Peyer's patch (tissue), 4 donors: ENCODE measurements around the gene ANAPC13. TPM values are rescaled to one million over a fixed set of nuclear protein-coding genes. Genes with fewer than 3 reads are reported as not detected.

Experiments
- DNase-seq, 3 donors: peaks; one replicate each; pipeline ENCODE4 v3.0.0-alpha.2; 2017 to 2019
- H3K27ac ChIP-seq, 4 donors: fragments of 200-600 bp; sonication (generic); one replicate each; pipeline ENCODE4 v1.5.1; 2016 to 2019
- H3K27me3 ChIP-seq, 2 donors: fragments of 200-600 bp; sonication (generic); one replicate each; pipeline ENCODE4 v1.5.1; 2019
- H3K36me3 ChIP-seq, 3 donors: fragments of 200-600 bp; sonication (generic); one replicate each; pipeline ENCODE4 v1.5.1; 2016 to 2019
- H3K4me1 ChIP-seq, 4 donors: fragments of 200-600 bp; sonication (generic); one replicate each; pipeline ENCODE4 v1.5.1; 2016 to 2019
- H3K4me3 ChIP-seq, 4 donors: fragments of 200-600 bp; sonication (generic); 1 replicate in 3 of 4; 2 replicates in 1 of 4; pipeline ENCODE4 v1.5.1; 2016 to 2019; ENCODE audit warnings: mild to moderate bottlenecking in 1 of 4
- H3K9me3 ChIP-seq, 4 donors: fragments of 200-600 bp; sonication (generic); one replicate each; pipeline ENCODE4 v1.5.1; 2016 to 2019; ENCODE audit warnings: mild to moderate bottlenecking in 1 of 4
- POLR2A ChIP-seq, 2 donors: fragments of 450-650 bp; IDR thresholded peaks; one replicate each; pipeline ENCODE4 v1.5.1; 2017; ENCODE audit warnings: antibody characterized with exemption in 2 of 2, mild to moderate bottlenecking in 2 of 2, moderate library complexity in 2 of 2
- total RNA-seq, 4 donors: library from RNA; depleted of rRNA; stranded (reverse); fragments of >200 nt; gene quantifications; one replicate each; pipeline ENCODE4 v1.1.0, GENCODE V29; 2016
- TF ChIP-seq, protein P1 (sequence below), 6 experiments: fragments of 450-650 bp in 4 of 6; fragments of 200-600 bp in 2 of 6; sonication (generic) in 1 of 6; IDR thresholded peaks; one replicate each; pipeline ENCODE4 v1.5.1; 2017 to 2019; ENCODE audit warnings: antibody characterized with exemption in 6 of 6, mild to moderate bottlenecking in 3 of 6, moderate library complexity in 1 of 6

ANAPC13 gene
- total RNA-seq, 4 donors from 2014 or later: 24.5 to 50.3 (median 39.9) TPM

DNA sequence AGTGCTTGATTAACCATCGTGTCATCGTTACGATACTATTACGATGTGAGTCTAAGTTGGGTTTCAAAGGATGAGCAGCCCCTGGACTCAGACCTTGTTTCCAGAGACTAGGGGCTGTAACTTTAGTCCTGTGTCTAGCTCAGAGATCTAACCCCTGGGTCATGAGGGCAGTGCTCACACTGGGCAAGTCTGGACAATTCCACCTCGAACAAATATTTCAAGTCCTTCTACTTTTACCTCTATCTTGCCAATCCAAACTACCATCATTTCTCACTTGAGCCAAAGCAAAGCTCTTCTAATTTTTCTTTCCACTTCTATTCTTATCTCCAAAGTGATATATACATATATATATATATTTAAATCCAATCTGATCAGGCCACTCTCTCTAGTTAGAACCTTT lies 10.8 kb downstream of the ANAPC13 start:
- TF ChIP-seq, protein P1, sequence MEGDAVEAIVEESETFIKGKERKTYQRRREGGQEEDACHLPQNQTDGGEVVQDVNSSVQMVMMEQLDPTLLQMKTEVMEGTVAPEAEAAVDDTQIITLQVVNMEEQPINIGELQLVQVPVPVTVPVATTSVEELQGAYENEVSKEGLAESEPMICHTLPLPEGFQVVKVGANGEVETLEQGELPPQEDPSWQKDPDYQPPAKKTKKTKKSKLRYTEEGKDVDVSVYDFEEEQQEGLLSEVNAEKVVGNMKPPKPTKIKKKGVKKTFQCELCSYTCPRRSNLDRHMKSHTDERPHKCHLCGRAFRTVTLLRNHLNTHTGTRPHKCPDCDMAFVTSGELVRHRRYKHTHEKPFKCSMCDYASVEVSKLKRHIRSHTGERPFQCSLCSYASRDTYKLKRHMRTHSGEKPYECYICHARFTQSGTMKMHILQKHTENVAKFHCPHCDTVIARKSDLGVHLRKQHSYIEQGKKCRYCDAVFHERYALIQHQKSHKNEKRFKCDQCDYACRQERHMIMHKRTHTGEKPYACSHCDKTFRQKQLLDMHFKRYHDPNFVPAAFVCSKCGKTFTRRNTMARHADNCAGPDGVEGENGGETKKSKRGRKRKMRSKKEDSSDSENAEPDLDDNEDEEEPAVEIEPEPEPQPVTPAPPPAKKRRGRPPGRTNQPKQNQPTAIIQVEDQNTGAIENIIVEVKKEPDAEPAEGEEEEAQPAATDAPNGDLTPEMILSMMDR (IDR thresholded peaks at IDR 0.05): no peak
- no peak for TF ChIP-seq POLR2A (IDR thresholded peaks at IDR 0.05)
- Histone ChIP-seq H3K36me3 (peaks cover 0 to 36% (median 0%) of the 10 kb centered on the region in 3 donors), H3K9me3 (no peaks in the 10 kb centered on the region), H3K4me1 (no peaks in the 10 kb centered on the region), H3K27ac (no peak overlapping the region), H3K27me3 (no peaks in the 10 kb centered on the region), H3K4me3 (no peak overlapping the region)
- DNase-seq: no peak

DNA sequence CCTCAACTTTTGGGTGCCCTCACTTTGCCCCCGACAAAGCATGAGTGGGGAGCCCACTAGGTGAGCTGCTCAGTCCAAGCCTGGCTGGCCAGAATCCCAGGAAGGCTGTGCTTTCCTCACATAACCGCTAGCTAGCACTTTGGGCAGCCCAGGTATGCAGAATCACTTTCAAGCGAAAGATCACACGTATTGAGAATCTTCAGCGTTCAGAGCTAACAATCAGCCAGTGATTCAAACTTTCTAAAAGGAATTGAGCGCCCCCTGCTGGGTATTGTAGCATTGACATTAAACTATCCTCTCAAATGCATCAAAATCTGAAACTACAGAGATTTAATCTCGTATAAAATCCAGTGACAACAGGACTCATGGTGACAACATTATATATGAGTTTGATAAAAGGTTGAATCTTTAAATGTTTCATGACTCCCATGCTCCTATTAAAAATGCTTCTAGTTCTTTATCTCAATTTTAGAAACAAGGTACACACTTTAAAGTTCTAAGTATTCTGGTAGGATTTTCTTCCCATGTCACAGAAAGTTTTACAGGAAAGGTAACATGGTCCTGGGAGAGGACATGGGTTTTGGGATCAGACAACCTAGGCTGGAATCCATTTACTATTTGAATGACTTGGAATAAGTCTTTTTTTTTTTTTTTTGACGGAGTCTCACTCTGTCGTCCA lies 11.8 kb downstream of the ANAPC13 start:
- TF ChIP-seq POLR2A (IDR thresholded peaks at IDR 0.05): no peak
- TF ChIP-seq, protein P1 (IDR thresholded peaks at IDR 0.05): peak; percentile 50 to 92 (median 86)
- H3K36me3 ChIP-seq: peaks cover 0 to 29% (median 0%) of the 10 kb centered on the region in 3 donors
- H3K27ac ChIP-seq: no peak overlapping the region
- no peaks in the 10 kb centered on the region for H3K4me1 ChIP-seq
- H3K9me3 ChIP-seq: no peaks in the 10 kb centered on the region
- no peaks in the 10 kb centered on the region for H3K27me3 ChIP-seq
- DNase-seq: peak in 2 of 3 donors; percentile 73 to 92
- H3K4me3 ChIP-seq: no peak overlapping the region

DNA sequence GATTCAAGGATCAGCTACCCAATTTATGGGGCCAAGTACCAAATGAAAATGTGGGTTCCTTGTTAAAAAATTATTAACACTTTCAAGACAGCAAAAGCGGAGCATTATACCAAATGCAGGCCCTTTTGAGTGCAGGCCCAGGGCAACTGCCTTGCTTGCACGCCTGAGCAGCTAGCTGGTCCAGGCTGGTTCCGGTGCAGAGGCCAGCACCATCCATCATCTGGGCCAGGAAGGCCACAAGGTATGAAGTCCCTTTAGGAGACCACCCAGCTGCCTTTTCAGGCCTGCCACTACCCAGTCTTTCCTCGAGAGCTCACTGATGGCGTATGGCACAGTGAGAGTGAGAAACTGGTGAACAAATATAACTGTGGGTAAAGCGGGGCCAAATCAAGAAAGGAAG lies 13.0 kb downstream of the ANAPC13 start:
- Histone ChIP-seq H3K4me1 (no peaks in the 10 kb centered on the region), H3K27me3 (no peaks in the 10 kb centered on the region), H3K27ac (no peak overlapping the region), H3K9me3 (no peaks in the 10 kb centered on the region), H3K36me3 (peaks cover 0 to 18% (median 0%) of the 10 kb centered on the region in 3 donors), H3K4me3 (no peak overlapping the region)
- TF ChIP-seq POLR2A (IDR thresholded peaks at IDR 0.05): no peak
- TF ChIP-seq, protein P1 (IDR thresholded peaks at IDR 0.05): no peak
- no peak for DNase-seq

DNA sequence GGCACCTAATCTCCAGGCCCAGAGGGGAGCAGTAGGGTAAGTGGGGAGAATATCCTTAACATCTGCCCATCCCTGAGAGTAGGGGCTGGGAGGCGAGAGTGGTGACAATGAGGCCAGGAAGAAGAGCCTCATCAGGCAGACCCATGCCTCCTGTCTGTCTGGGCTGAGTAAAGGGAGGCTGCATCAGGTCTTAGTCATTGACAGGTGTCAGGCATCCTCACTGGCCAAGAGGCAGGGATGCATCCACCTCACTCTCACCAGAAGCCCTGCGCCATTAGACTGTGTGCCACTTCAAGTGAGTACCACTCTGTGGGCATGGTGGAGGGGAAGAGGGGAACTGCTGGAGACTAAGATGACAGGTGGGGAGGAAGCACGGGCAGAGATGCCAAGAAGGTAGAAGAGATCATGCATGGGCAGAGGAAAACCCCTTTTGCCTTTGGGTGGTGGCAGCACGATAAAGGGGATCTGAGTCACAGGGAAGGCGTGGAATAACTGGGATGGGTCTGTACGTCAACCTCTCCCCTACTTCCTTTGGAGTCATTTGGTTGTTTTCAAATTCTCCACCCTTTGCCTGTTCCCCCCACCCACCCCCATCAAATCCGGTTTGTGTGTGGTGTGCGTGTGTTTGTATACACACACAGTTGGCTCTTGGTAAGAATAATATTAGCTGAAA lies 14.1 kb downstream of the ANAPC13 start:
- Histone ChIP-seq H3K36me3 (peaks cover 0 to 6% (median 0%) of the 10 kb centered on the region in 3 donors), H3K27ac (no peak overlapping the region), H3K9me3 (no peaks in the 10 kb centered on the region), H3K27me3 (no peaks in the 10 kb centered on the region), H3K4me3 (no peak overlapping the region), H3K4me1 (no peaks in the 10 kb centered on the region)
- DNase-seq: no peak
- TF ChIP-seq, protein P1 (IDR thresholded peaks at IDR 0.05): no peak
- TF ChIP-seq POLR2A (IDR thresholded peaks at IDR 0.05): no peak

DNA sequence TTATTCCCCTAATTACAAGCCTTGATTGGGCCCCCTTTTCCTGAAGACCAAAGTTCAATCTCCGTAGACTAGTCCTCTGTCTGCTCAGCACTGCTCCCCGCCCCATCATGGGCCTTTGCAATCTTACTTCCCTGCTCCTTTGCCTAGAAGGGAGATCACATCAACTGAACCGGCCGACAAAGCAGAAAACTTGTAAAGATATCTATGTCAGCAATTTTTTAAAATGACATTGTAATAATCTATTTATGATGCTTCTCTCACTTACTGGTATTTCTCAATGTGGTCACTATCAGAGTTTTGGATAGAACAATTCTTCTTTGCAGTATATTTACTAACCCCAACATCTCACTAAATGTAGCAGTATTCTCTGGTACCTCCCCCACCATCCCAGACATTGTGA lies 17.3 kb downstream of the ANAPC13 start:
- Histone ChIP-seq H3K9me3 (no peaks in the 10 kb centered on the region), H3K27ac (no peak overlapping the region), H3K4me1 (peaks cover 0 to 9% (median 0%) of the 10 kb centered on the region in 4 donors), H3K27me3 (no peaks in the 10 kb centered on the region), H3K36me3 (no peaks in the 10 kb centered on the region), H3K4me3 (no peak overlapping the region)
- no peak for TF ChIP-seq POLR2A (IDR thresholded peaks at IDR 0.05)
- TF ChIP-seq, protein P1 (IDR thresholded peaks at IDR 0.05): no peak
- DNase-seq: no peak
